ENCODE data around the gene CEACAM5. TPM values are rescaled to one million over a fixed set of nuclear protein-coding genes. Genes with fewer than 3 reads are reported as not detected.

Gene CEACAM5
- total RNA-seq, 4 donors from 2014 or later: 0.83 to 2.2 TPM; not detected in 2

GRCh38 chr19:41699231-41699967, 9.0 kb upstream of the CEACAM5 start:
- H3K27me3 ChIP-seq: peaks cover 0 to 61% (median 0%) of the 10 kb centered on the region in 4 donors
- intact Hi-C loops (cut with DNase I): no loop called here
- TF ChIP-seq POLR2AphosphoS5 (IDR thresholded peaks at IDR 0.05) (no peak), POLR2A (IDR thresholded peaks at IDR 0.05; ENCODE audit: low read depth) (no peak), CTCF (IDR thresholded peaks at IDR 0.05) (no peak), EP300 (IDR thresholded peaks at IDR 0.05) (no peak)
- no peaks in the 10 kb centered on the region for H3K4me1 ChIP-seq
- no peak overlapping the region for H3K27ac ChIP-seq (replicated peaks in 1 of 4)
- WGBS: 75% methylated on average over 14 of the region's 17 CpGs
- no peaks in the 10 kb centered on the region for H3K36me3 ChIP-seq
- H3K9me3 ChIP-seq: peaks cover 0 to 2% (median 0%) of the 10 kb centered on the region in 4 donors
- peak; percentile 64 for DNase-seq (ENCODE audit: extremely low spot score)
- no peak overlapping the region for H3K4me3 ChIP-seq

GRCh38 chr19:41699968-41700323, 8.5 kb upstream of the CEACAM5 start:
- H3K36me3 ChIP-seq: no peaks in the 10 kb centered on the region
- peaks cover 0 to 60% (median 0%) of the 10 kb centered on the region in 4 donors for H3K27me3 ChIP-seq
- H3K27ac ChIP-seq (replicated peaks in 1 of 4): no peak overlapping the region
- DNase-seq (ENCODE audit: extremely low spot score): no peak
- 61% methylated on average over 2 of the region's 2 CpGs for WGBS
- no peak for TF ChIP-seq POLR2A (IDR thresholded peaks at IDR 0.05; ENCODE audit: low read depth)
- no peak for TF ChIP-seq CTCF (IDR thresholded peaks at IDR 0.05)
- no peak for TF ChIP-seq POLR2AphosphoS5 (IDR thresholded peaks at IDR 0.05)
- TF ChIP-seq EP300 (IDR thresholded peaks at IDR 0.05): no peak
- no peak overlapping the region for H3K4me3 ChIP-seq
- no peaks in the 10 kb centered on the region for H3K4me1 ChIP-seq
- intact Hi-C loops (cut with DNase I): no loop called here
- H3K9me3 ChIP-seq: no peaks in the 10 kb centered on the region

- WGBS: 75% methylated on average over 13 of the region's 13 CpGs
- no peaks in the 10 kb centered on the region for H3K36me3 ChIP-seq
- intact Hi-C loops (cut with DNase I): no loop called here
- no peaks in the 10 kb centered on the region for H3K9me3 ChIP-seq
- TF ChIP-seq POLR2A (IDR thresholded peaks at IDR 0.05; ENCODE audit: low read depth) (no peak), POLR2AphosphoS5 (IDR thresholded peaks at IDR 0.05) (no peak), CTCF (IDR thresholded peaks at IDR 0.05) (no peak), EP300 (IDR thresholded peaks at IDR 0.05) (no peak)
- H3K27me3 ChIP-seq: peaks cover 0 to 60% (median 2%) of the 10 kb centered on the region in 4 donors
- H3K4me3 ChIP-seq: no peak overlapping the region
- peak; percentile 83 for DNase-seq (ENCODE audit: extremely low spot score)
- H3K4me1 ChIP-seq: no peaks in the 10 kb centered on the region
- H3K27ac ChIP-seq (replicated peaks in 1 of 4): no peak overlapping the region
Observed at GRCh38 chr19:41700381-41701195, 7.8 kb upstream of the CEACAM5 start.

GRCh38 chr19:41701401-41702075, 6.9 kb upstream of the CEACAM5 start:
- Histone ChIP-seq H3K36me3 (no peaks in the 10 kb centered on the region), H3K4me3 (no peak overlapping the region), H3K27ac (replicated peaks in 1 of 4) (no peak overlapping the region), H3K4me1 (no peaks in the 10 kb centered on the region), H3K27me3 (peaks cover 0 to 60% (median 7%) of the 10 kb centered on the region in 4 donors), H3K9me3 (no peaks in the 10 kb centered on the region)
- WGBS: 41% methylated on average over 8 of the region's 10 CpGs
- DNase-seq (ENCODE audit: extremely low spot score): peak; percentile 84
- intact Hi-C loops (cut with DNase I): no loop called here
- TF ChIP-seq POLR2AphosphoS5 (IDR thresholded peaks at IDR 0.05) (no peak), POLR2A (IDR thresholded peaks at IDR 0.05; ENCODE audit: low read depth) (no peak), CTCF (IDR thresholded peaks at IDR 0.05) (no peak), EP300 (IDR thresholded peaks at IDR 0.05) (no peak)

Data from esophagus muscularis mucosa (tissue), 4 donors.